Measurements from ENCODE around the gene NKAPL. TPM values are rescaled to one million over a fixed set of nuclear protein-coding genes. Genes with fewer than 3 reads are reported as not detected.

NKAPL gene
- polyA plus RNA-seq, 1 donor from 2014 or later, result not detected

DNA sequence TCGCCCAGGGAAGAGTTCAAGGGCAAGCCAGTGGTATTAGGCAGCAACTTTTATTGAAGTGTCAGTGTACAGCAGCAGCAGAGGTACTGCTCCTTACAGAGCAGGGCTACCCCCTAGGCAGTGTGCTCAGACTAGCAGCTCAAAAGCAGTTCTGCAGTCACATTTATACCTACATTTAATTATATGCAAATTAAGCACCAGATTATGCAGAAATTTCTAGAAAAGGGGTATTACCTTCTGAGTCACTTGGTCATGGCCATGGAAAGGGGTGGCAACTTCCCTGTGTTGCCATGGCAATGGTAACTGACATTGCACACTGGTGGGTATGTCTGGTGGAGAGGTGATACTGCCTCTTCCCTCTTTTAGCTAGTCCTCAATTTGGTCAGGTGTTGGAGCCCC is 5.0 kb upstream of the NKAPL start:
- Histone ChIP-seq H3K9me3 (ENCODE audit: low read length) (no peaks in the 10 kb centered on the region), H4K20me1 (ENCODE audit: insufficient read depth) (no peaks in the 10 kb centered on the region), H3K27ac (ENCODE audit: low read length) (no peak overlapping the region), H3K4me3 (ENCODE audit: low read length) (no peak overlapping the region), H3F3A (ENCODE audit: insufficient read depth, low read length, poor library complexity, severe bottlenecking) (no peaks in the 10 kb centered on the region), H3K27me3 (ENCODE audit: insufficient read depth, low read depth, low read length) (no peaks in the 10 kb centered on the region), H2AFZ (ENCODE audit: low read depth, low read length) (no peak overlapping the region), H3K79me2 (replicated peaks; ENCODE audit: insufficient read depth, low read length) (peaks cover 13% of the 10 kb centered on the region), H3K36me3 (ENCODE audit: insufficient read depth, low read length) (no peaks in the 10 kb centered on the region), H3K4me2 (ENCODE audit: low read length) (no peak overlapping the region), H3K9me2 (ENCODE audit: insufficient read depth, low read length) (no peaks in the 10 kb centered on the region), H3K9ac (ENCODE audit: low read length) (no peak overlapping the region)
- TF ChIP-seq POLR2AphosphoS5 (IDR thresholded peaks at IDR 0.05), result no peak

DNA sequence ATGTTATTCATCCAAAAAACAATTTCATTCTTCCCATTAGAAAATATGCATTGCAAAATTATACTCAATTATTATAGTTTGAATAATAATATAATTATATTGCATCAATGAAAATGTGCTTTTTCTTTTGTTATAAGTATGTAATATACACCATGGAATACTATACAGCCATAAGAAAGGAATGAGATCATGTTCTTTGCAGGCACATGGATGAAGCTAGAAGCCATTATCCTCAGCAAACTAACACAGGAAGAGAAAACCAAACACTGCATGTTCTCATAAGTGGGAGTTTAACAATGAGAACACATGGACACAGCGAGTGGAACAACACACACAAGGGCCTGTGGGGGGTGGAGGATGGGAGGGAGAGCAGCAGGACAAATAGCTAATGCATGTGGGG is 2.1 kb upstream of the NKAPL start:
- H3K27me3 ChIP-seq (ENCODE audit: insufficient read depth, low read depth, low read length), result no peaks in the 10 kb centered on the region
- H3K9ac ChIP-seq (ENCODE audit: low read length), result no peak overlapping the region
- TF ChIP-seq POLR2AphosphoS5 (IDR thresholded peaks at IDR 0.05), result no peak
- no peak for TF ChIP-seq TAF1 (IDR thresholded peaks at IDR 0.05; ENCODE audit: low read depth)
- no peak for TF ChIP-seq SMC3 (conservative IDR thresholded peaks at IDR 0.05; ENCODE audit: poor library complexity)
- TF ChIP-seq EP300 (conservative IDR thresholded peaks at IDR 0.05; ENCODE audit: poor library complexity, severe bottlenecking), result no peak
- TF ChIP-seq, protein P1, sequence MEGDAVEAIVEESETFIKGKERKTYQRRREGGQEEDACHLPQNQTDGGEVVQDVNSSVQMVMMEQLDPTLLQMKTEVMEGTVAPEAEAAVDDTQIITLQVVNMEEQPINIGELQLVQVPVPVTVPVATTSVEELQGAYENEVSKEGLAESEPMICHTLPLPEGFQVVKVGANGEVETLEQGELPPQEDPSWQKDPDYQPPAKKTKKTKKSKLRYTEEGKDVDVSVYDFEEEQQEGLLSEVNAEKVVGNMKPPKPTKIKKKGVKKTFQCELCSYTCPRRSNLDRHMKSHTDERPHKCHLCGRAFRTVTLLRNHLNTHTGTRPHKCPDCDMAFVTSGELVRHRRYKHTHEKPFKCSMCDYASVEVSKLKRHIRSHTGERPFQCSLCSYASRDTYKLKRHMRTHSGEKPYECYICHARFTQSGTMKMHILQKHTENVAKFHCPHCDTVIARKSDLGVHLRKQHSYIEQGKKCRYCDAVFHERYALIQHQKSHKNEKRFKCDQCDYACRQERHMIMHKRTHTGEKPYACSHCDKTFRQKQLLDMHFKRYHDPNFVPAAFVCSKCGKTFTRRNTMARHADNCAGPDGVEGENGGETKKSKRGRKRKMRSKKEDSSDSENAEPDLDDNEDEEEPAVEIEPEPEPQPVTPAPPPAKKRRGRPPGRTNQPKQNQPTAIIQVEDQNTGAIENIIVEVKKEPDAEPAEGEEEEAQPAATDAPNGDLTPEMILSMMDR (IDR thresholded peaks at IDR 0.05; ENCODE audit: poor library complexity, severe bottlenecking), result no peak
- TF ChIP-seq, protein P2, sequence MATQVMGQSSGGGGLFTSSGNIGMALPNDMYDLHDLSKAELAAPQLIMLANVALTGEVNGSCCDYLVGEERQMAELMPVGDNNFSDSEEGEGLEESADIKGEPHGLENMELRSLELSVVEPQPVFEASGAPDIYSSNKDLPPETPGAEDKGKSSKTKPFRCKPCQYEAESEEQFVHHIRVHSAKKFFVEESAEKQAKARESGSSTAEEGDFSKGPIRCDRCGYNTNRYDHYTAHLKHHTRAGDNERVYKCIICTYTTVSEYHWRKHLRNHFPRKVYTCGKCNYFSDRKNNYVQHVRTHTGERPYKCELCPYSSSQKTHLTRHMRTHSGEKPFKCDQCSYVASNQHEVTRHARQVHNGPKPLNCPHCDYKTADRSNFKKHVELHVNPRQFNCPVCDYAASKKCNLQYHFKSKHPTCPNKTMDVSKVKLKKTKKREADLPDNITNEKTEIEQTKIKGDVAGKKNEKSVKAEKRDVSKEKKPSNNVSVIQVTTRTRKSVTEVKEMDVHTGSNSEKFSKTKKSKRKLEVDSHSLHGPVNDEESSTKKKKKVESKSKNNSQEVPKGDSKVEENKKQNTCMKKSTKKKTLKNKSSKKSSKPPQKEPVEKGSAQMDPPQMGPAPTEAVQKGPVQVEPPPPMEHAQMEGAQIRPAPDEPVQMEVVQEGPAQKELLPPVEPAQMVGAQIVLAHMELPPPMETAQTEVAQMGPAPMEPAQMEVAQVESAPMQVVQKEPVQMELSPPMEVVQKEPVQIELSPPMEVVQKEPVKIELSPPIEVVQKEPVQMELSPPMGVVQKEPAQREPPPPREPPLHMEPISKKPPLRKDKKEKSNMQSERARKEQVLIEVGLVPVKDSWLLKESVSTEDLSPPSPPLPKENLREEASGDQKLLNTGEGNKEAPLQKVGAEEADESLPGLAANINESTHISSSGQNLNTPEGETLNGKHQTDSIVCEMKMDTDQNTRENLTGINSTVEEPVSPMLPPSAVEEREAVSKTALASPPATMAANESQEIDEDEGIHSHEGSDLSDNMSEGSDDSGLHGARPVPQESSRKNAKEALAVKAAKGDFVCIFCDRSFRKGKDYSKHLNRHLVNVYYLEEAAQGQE (IDR thresholded peaks at IDR 0.05; ENCODE audit: borderline replicate concordance), result no peak
- TF ChIP-seq RAD21 (conservative IDR thresholded peaks at IDR 0.05), result no peak
- no peak for TF ChIP-seq MXI1 (conservative IDR thresholded peaks at IDR 0.05; ENCODE audit: poor library complexity, severe bottlenecking)
- TF ChIP-seq EZH2 (IDR thresholded peaks at IDR 0.05; ENCODE audit: borderline replicate concordance, insufficient read depth, low read length, poor library complexity, severe bottlenecking), result no peak
- H3K4me3 ChIP-seq (ENCODE audit: low read length), result no peak overlapping the region
- H3K79me2 ChIP-seq (replicated peaks; ENCODE audit: insufficient read depth, low read length), result no peaks in the 10 kb centered on the region
- H2AFZ ChIP-seq (ENCODE audit: low read depth, low read length), result no peak overlapping the region
- no peak overlapping the region for H3K27ac ChIP-seq (ENCODE audit: low read length)
- H3F3A ChIP-seq (ENCODE audit: insufficient read depth, low read length, poor library complexity, severe bottlenecking), result no peaks in the 10 kb centered on the region
- H4K20me1 ChIP-seq (ENCODE audit: insufficient read depth), result no peaks in the 10 kb centered on the region
- no peaks in the 10 kb centered on the region for H3K36me3 ChIP-seq (ENCODE audit: insufficient read depth, low read length)
- H3K9me2 ChIP-seq (ENCODE audit: insufficient read depth, low read length), result no peaks in the 10 kb centered on the region
- no peaks in the 10 kb centered on the region for H3K9me3 ChIP-seq (ENCODE audit: low read length)
- no peak overlapping the region for H3K4me2 ChIP-seq (ENCODE audit: low read length)

DNA sequence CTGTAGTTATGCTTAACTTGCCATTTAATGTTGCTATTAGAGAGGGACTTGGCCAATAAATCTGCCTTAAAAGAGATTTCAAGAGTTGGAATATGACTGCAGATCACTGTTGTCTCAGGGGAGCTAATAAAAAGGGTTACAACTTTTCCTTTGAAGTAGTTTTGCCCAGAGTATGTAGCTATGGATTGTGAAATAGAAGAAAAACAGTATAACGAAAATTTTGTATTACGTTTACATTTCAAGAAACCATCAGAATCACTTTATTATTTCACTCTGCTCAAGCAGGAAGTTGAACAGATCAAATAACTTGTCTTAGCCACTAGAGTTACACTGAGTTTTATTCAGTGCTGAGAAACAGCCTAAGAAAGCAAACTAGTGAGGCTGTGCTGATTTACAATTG is 4.8 kb downstream of the NKAPL start:
- TF ChIP-seq SMC3 (conservative IDR thresholded peaks at IDR 0.05; ENCODE audit: poor library complexity), result no peak
- no peak for TF ChIP-seq MXI1 (conservative IDR thresholded peaks at IDR 0.05; ENCODE audit: poor library complexity, severe bottlenecking)
- TF ChIP-seq EZH2 (IDR thresholded peaks at IDR 0.05; ENCODE audit: borderline replicate concordance, insufficient read depth, low read length, poor library complexity, severe bottlenecking), result no peak
- TF ChIP-seq RAD21 (conservative IDR thresholded peaks at IDR 0.05), result no peak
- no peak for TF ChIP-seq POLR2AphosphoS5 (IDR thresholded peaks at IDR 0.05)
- TF ChIP-seq TAF1 (IDR thresholded peaks at IDR 0.05; ENCODE audit: low read depth), result no peak
- TF ChIP-seq EP300 (conservative IDR thresholded peaks at IDR 0.05; ENCODE audit: poor library complexity, severe bottlenecking), result no peak
- Histone ChIP-seq H3K36me3 (ENCODE audit: insufficient read depth, low read length) (no peaks in the 10 kb centered on the region), H3K9ac (ENCODE audit: low read length) (no peak overlapping the region), H2AFZ (ENCODE audit: low read depth, low read length) (no peak overlapping the region), H3F3A (ENCODE audit: insufficient read depth, low read length, poor library complexity, severe bottlenecking) (no peaks in the 10 kb centered on the region), H3K79me2 (replicated peaks; ENCODE audit: insufficient read depth, low read length) (peaks cover 13% of the 10 kb centered on the region), H3K9me3 (ENCODE audit: low read length) (no peaks in the 10 kb centered on the region), H3K4me2 (ENCODE audit: low read length) (no peak overlapping the region), H3K27ac (ENCODE audit: low read length) (no peak overlapping the region), H3K27me3 (ENCODE audit: insufficient read depth, low read depth, low read length) (no peaks in the 10 kb centered on the region), H4K20me1 (ENCODE audit: insufficient read depth) (no peaks in the 10 kb centered on the region), H3K9me2 (ENCODE audit: insufficient read depth, low read length) (no peaks in the 10 kb centered on the region), H3K4me3 (ENCODE audit: low read length) (no peak overlapping the region)
